ENCODE data around the gene SIRT6.

DNA sequence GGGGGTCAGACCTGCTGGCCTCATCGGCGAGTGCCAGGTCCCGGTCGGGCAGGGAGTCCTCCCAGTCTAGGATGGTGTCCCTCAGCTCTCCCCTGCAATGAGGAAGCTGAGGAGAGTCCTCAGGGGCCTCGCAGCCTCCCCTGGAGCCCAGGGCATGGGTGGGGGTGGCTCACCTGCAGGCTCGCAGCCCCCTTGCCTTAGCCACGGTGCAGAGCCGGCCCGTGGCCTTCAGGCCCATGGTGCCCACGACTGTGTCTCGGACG, 6.8 kb downstream of the SIRT6 start:
- no peak for TF ChIP-seq POLR2A (IDR thresholded peaks at IDR 0.05)
- TF ChIP-seq, protein P1, sequence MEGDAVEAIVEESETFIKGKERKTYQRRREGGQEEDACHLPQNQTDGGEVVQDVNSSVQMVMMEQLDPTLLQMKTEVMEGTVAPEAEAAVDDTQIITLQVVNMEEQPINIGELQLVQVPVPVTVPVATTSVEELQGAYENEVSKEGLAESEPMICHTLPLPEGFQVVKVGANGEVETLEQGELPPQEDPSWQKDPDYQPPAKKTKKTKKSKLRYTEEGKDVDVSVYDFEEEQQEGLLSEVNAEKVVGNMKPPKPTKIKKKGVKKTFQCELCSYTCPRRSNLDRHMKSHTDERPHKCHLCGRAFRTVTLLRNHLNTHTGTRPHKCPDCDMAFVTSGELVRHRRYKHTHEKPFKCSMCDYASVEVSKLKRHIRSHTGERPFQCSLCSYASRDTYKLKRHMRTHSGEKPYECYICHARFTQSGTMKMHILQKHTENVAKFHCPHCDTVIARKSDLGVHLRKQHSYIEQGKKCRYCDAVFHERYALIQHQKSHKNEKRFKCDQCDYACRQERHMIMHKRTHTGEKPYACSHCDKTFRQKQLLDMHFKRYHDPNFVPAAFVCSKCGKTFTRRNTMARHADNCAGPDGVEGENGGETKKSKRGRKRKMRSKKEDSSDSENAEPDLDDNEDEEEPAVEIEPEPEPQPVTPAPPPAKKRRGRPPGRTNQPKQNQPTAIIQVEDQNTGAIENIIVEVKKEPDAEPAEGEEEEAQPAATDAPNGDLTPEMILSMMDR (IDR thresholded peaks at IDR 0.05): no peak
